GM12892 (cell line): ENCODE measurements around the gene KIRREL1.

Source experiments
- POLR2A ChIP-seq: IDR thresholded peaks from 2 replicates; pipeline ENCODE4 v1.6.1; 2011; ENCODE audit warnings: low read depth, low read length, control low read depth
- POLR2AphosphoS5 ChIP-seq: IDR thresholded peaks from 2 replicates; pipeline ENCODE4 v1.6.1; 2011; ENCODE audit warnings: low read depth, low read length, control low read depth
- TAF1 ChIP-seq: IDR thresholded peaks from 2 replicates; pipeline ENCODE4 v1.6.1; 2011; ENCODE audit warnings: low read depth, mild to moderate bottlenecking, control low read depth, low read length, borderline replicate concordance

GRCh38 chr1:158087320-158087927, 94.0 kb downstream of the KIRREL1 start:
- TF ChIP-seq POLR2AphosphoS5, result no peak
- no peak for TF ChIP-seq POLR2A
- no peak for TF ChIP-seq TAF1
